Ectodermal cell (in vitro differentiated cells): Measurements from ENCODE around the gene PLAC8. TPM values are rescaled to one million over a fixed set of nuclear protein-coding genes. Genes with fewer than 3 reads are reported as not detected.
"Not testable (repeated sequence)": the region's sequence is repeated elsewhere in the genome, so short reads cannot be mapped to it uniquely, and the experiment has no call there.

Experiments used
- H3K27ac ChIP-seq: 2 replicates; pipeline ENCODE4 v1.7.0; 2013; ENCODE audit warnings: mild to moderate bottlenecking, low read depth, low read length; ENCODE audit not compliant: insufficient read depth, poor library complexity, severe bottlenecking
- H3K27me3 ChIP-seq: 2 replicates; pipeline ENCODE4 v1.7.0; 2013; ENCODE audit warnings: mild to moderate bottlenecking, low read length; ENCODE audit not compliant: insufficient read depth, control insufficient read depth, poor library complexity, severe bottlenecking
- H3K36me3 ChIP-seq: one replicate; pipeline ENCODE4 v1.7.0; 2013; ENCODE audit warnings: low read length; ENCODE audit not compliant: control insufficient read depth, insufficient read depth
- H3K4me1 ChIP-seq: one replicate; pipeline ENCODE4 v1.7.0; 2013; ENCODE audit warnings: low read length; ENCODE audit not compliant: control insufficient read depth, insufficient read depth
- H3K4me3 ChIP-seq: 2 replicates; pipeline ENCODE4 v1.7.0; 2013; ENCODE audit warnings: low read depth, low read length, control low read depth; ENCODE audit not compliant: insufficient read depth
- H3K9me3 ChIP-seq: 2 replicates; pipeline ENCODE4 v1.7.0; 2013; ENCODE audit warnings: mild to moderate bottlenecking, low read length, moderate library complexity; ENCODE audit not compliant: control insufficient read depth
- WGBS, 2 experiments: methylation state at CpG; one replicate each; pipeline ENCODE4 v1.1.7; 2013; ENCODE audit warnings: missing lambda C conversion rate in 2 of 2; 5-methylcytosine and 5-hydroxymethylcytosine counted together
- polyA plus RNA-seq, 4 experiments: library from polyadenylated mRNA; stranded (reverse); fragments of 50-300 nt; gene quantifications; one replicate each; pipeline ENCODE4 v1.2.3, GENCODE V29; 2013

The PLAC8 gene
- polyA plus RNA-seq (2013, experiment 1 of 4): not detected
- polyA plus RNA-seq (2013, experiment 2 of 4): 0.76 TPM
- 1.2 TPM for polyA plus RNA-seq (2013, experiment 3 of 4)
- 0.61 TPM for polyA plus RNA-seq (2013, experiment 4 of 4)

GRCh38 chr4:83114576-83114975 is at the start of gene PLAC8:
Gene PLAC8, minus strand, starts transcription at chr4:83114729. Its CDS starts 6,808 bp downstream, at chr4:83107921.
- Histone ChIP-seq H3K27ac (no peak within 1 kb of the TSS), H3K36me3 (no peaks in the 10 kb centered on the region), H3K4me3 (no peak within 1 kb of the TSS), H3K9me3 (no peaks in the 10 kb centered on the region), H3K4me1 (peaks cover 3% of the 10 kb centered on the region), H3K27me3 (peaks cover 9% of the 10 kb centered on the region)
- WGBS, 2 experiments: 73 to 77% methylated on average over 5 of the region's 5 CpGs

- H3K36me3 ChIP-seq: no peaks in the 10 kb centered on the region
- 95 to 97% methylated on average over 2 of the region's 2 CpGs for WGBS, 2 experiments
- no peaks in the 10 kb centered on the region for H3K9me3 ChIP-seq
- H3K4me3 ChIP-seq: no peak overlapping the region
- H3K27me3 ChIP-seq: no peaks in the 10 kb centered on the region
- H3K4me1 ChIP-seq: no peaks in the 10 kb centered on the region
- no peak overlapping the region for H3K27ac ChIP-seq
Observed at GRCh38 chr4:83153417-83153816, 38.9 kb upstream of the PLAC8 start.

- Histone ChIP-seq H3K27ac (no peak overlapping the region), H3K4me3 (no peak overlapping the region), H3K36me3 (no peaks in the 10 kb centered on the region), H3K27me3 (no peaks in the 10 kb centered on the region), H3K9me3 (no peaks in the 10 kb centered on the region), H3K4me1 (no peaks in the 10 kb centered on the region)
- 75 to 91% methylated on average over 5 to 6 of the region's 6 CpGs for WGBS, 2 experiments
Observed at GRCh38 chr4:83152746-83153145, 38.2 kb upstream of the PLAC8 start.

DNA sequence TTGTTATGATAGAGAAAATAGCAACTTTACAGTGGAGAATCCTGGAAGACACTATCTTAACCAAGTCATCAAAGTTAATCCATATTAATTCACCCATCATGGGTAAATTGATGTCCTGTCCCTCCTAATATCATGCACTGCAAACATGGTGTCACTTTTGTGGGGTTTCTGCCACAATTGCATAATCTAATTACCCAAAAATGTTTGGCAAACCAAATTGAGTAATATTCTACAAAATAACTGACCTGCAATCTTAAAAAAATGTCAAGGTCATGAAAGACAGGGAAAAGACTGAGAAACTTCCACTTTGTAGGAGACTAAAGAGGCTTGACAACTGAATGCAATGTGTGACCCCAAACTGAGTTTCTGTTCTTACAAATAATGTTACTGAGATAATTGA is 37.1 kb upstream of the PLAC8 start:
- Histone ChIP-seq H3K27ac (no peak overlapping the region), H3K27me3 (no peaks in the 10 kb centered on the region), H3K9me3 (no peaks in the 10 kb centered on the region), H3K4me1 (no peaks in the 10 kb centered on the region), H3K36me3 (no peaks in the 10 kb centered on the region), H3K4me3 (no peak overlapping the region)

GRCh38 chr4:83150653-83151330 is 36.3 kb upstream of the PLAC8 start:
- 93% methylated on average over 8 of the region's 8 CpGs for WGBS, 2 experiments
- H3K27me3 ChIP-seq: no peaks in the 10 kb centered on the region
- H3K9me3 ChIP-seq: no peaks in the 10 kb centered on the region
- no peaks in the 10 kb centered on the region for H3K4me1 ChIP-seq
- H3K36me3 ChIP-seq: no peaks in the 10 kb centered on the region
- H3K27ac ChIP-seq: no peak overlapping the region
- H3K4me3 ChIP-seq: no peak overlapping the region

DNA sequence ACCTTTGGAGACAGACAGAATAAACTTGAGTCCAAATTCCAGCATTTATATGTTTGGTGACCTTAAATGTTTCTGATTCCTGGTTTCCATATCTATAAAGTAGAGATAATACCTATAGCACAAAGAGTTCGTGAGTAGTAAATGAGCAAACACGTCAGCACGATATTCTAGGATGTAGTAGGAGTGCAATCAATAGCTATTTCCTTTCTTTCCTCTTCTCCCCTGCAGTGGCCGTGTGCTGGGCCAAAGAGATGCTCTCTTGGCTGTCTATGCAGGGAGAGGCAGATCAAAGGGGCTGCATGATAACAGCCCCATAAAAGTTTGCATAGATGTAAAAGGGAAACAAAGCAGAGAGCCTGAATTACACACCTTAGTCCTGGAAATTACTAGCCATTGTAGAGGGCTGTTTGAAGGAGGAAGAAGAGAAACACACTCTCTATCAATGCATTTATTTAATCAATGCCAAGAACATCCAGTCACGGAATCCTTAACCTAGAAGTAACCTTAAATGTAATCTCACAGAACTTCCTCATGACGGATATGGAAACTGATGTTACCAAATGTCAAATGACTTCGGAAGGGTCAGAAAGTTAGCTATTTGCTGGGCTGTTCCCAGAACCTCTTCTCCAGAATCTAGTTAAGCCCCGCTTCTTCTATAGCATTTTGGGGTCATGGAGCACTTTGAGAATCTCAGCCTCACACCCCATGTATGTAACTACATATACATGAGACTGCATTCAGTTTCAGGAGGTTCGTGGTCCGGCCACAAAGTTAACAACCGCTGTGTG is 35.5 kb upstream of the PLAC8 start:
- H3K27me3 ChIP-seq: no peaks in the 10 kb centered on the region
- no peaks in the 10 kb centered on the region for H3K36me3 ChIP-seq
- H3K4me1 ChIP-seq: no peaks in the 10 kb centered on the region
- 81 to 84% methylated on average over 11 of the region's 11 CpGs for WGBS, 2 experiments
- H3K27ac ChIP-seq: no peak overlapping the region
- no peaks in the 10 kb centered on the region for H3K9me3 ChIP-seq
- H3K4me3 ChIP-seq: no peak overlapping the region

GRCh38 chr4:83146841-83147240 is 32.3 kb upstream of the PLAC8 start:
- Histone ChIP-seq H3K27me3 (no peaks in the 10 kb centered on the region), H3K27ac (no peak overlapping the region), H3K36me3 (no peaks in the 10 kb centered on the region), H3K9me3 (no peaks in the 10 kb centered on the region), H3K4me3 (no peak overlapping the region), H3K4me1 (no peaks in the 10 kb centered on the region)
- WGBS, 2 experiments: 97 to 100% methylated on average over 1 to 2 of the region's 2 CpGs

- H3K9me3 ChIP-seq, H3K27ac ChIP-seq, H3K4me1 ChIP-seq, H3K27me3 ChIP-seq, H3K4me3 ChIP-seq, H3K36me3 ChIP-seq: not testable (repeated sequence)
- 75 to 82% methylated on average over 5 of the region's 5 CpGs for WGBS, 2 experiments
Observed at GRCh38 chr4:83145776-83146175, 31.2 kb upstream of the PLAC8 start.

DNA sequence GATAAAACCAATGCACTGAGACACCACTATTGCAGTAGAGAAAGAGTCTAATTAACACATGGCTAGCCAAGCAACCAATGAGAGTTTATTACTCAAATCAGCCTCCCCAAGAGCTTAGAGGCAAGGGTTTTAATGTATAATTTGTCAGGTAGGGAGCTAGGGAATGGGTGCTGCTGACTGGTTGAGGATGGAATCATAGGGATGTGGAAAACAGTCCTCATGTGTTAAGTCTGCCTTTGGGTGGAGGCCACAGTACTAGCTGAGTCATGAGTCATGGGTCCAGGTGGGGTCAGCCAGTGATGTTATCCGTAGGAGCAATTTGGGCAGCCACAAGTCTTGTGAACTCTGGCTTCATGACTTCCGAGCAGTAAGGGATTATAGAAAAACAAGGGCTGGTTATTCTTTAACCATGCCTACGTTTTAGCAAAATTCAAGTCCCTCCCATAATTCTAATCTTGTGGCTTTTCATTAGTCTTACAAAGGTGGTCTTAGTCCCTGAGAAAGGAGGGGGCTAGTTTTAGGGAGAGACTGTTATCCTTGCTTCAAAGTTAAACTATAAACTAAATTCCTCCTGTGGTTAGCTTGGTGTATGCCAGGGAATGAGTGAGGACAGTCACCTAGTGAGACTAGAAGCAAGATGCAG is 25.1 kb upstream of the PLAC8 start:
- Histone ChIP-seq H3K9me3 (no peaks in the 10 kb centered on the region), H3K27me3 (no peaks in the 10 kb centered on the region), H3K36me3 (no peaks in the 10 kb centered on the region), H3K4me1 (no peaks in the 10 kb centered on the region), H3K27ac (no peak overlapping the region), H3K4me3 (no peak overlapping the region)
- 93 to 95% methylated on average over 3 of the region's 3 CpGs for WGBS, 2 experiments

GRCh38 chr4:83138946-83139345 is 24.4 kb upstream of the PLAC8 start:
- H3K4me3 ChIP-seq: no peak overlapping the region
- no peaks in the 10 kb centered on the region for H3K36me3 ChIP-seq
- WGBS, 2 experiments: 89 to 92% methylated on average over 4 of the region's 4 CpGs
- H3K27me3 ChIP-seq: no peaks in the 10 kb centered on the region
- H3K9me3 ChIP-seq: no peaks in the 10 kb centered on the region
- H3K4me1 ChIP-seq: no peaks in the 10 kb centered on the region
- no peak overlapping the region for H3K27ac ChIP-seq
